Amygdala (tissue), 56 donors: ENCODE results near the gene ADAMTS4.
A peak's percentile ranks its signal among the peaks of the same experiment; 100 is the strongest.

Experiments
- DNase-seq, 56 donors: peaks; one replicate each; lab custom pipeline; 2025; lab: John Stamatoyannopoulos, UW

ADAMTS4 gene

GRCh38 chr1:161197560-161198193 lies 1.2 kb downstream of the ADAMTS4 start:
- DNase-seq, result no peak

GRCh38 chr1:161196521-161197451 lies 2.1 kb downstream of the ADAMTS4 start:
- peak in 7 of 56 donors; percentile 15 to 27 (median 22) for DNase-seq

- no peak for DNase-seq
These were observed 2.7 kb downstream of the ADAMTS4 start for GRCh38 chr1:161196111-161196510.

GRCh38 chr1:161195171-161195570 lies 3.7 kb downstream of the ADAMTS4 start:
- DNase-seq, result peak in 14 of 56 donors; percentile 12 to 57 (median 26)

- DNase-seq, result peak in 51 of 56 donors; percentile 13 to 90 (median 65)
These were observed 5.2 kb downstream of the ADAMTS4 start for GRCh38 chr1:161193561-161194235.

- peak in 40 of 56 donors; percentile 15 to 82 (median 44) for DNase-seq
These were observed 6.1 kb downstream of the ADAMTS4 start for GRCh38 chr1:161192476-161193465.

GRCh38 chr1:161191971-161192370 lies 6.9 kb downstream of the ADAMTS4 start:
- DNase-seq, result no peak

- peak in 20 of 56 donors; percentile 8 to 67 (median 36) for DNase-seq
These were observed 7.8 kb downstream of the ADAMTS4 start for GRCh38 chr1:161190962-161191521.

- DNase-seq, result no peak
These were observed 9.8 kb downstream of the ADAMTS4 start for GRCh38 chr1:161189036-161189435.

- DNase-seq, result no peak
These were observed 10.5 kb downstream of the ADAMTS4 start for GRCh38 chr1:161188381-161188780.

GRCh38 chr1:161187311-161187710 lies 11.5 kb downstream of the ADAMTS4 start:
- DNase-seq, result peak in 1 of 56 donors; percentile 12

GRCh38 chr1:161185732-161186311 lies 13.0 kb downstream of the ADAMTS4 start:
- peak in 2 of 56 donors; percentile 11 to 22 for DNase-seq

GRCh38 chr1:161185282-161185682 lies 13.6 kb downstream of the ADAMTS4 start:
- DNase-seq, result peak in 43 of 56 donors; percentile 20 to 83 (median 46)

GRCh38 chr1:161182214-161182613 lies 16.6 kb downstream of the ADAMTS4 start:
- no peak for DNase-seq

GRCh38 chr1:161180639-161181038 lies 18.2 kb downstream of the ADAMTS4 start:
- no peak for DNase-seq

GRCh38 chr1:161179698-161180097 lies 19.2 kb downstream of the ADAMTS4 start:
- DNase-seq, result no peak

GRCh38 chr1:161177936-161178244 lies 21.0 kb downstream of the ADAMTS4 start:
- no peak for DNase-seq

- peak; percentile 32 to 93 (median 84) for DNase-seq
These were observed 21.5 kb downstream of the ADAMTS4 start, which contains the start of gene B4GALT3 for GRCh38 chr1:161177112-161177935. Gene B4GALT3, minus strand, starts transcription at chr1:161177507. Its CDS starts 1,447 bp downstream, at chr1:161176060.
